Glutamatergic neuron (in vitro differentiated cells): ENCODE measurements around the gene UBAC1. TPM values are rescaled to one million over a fixed set of nuclear protein-coding genes. Genes with fewer than 3 reads are reported as not detected.

Experiments used
- DNase-seq: peaks from one replicate; pipeline ENCODE4 v3.0.0; 2022
- H3K27ac Mint-ChIP-seq: one replicate; pipeline ENCODE4 v1.8.0; 2020; ENCODE audit warnings: mild to moderate bottlenecking, mixed read lengths, inconsistent platforms; ENCODE audit not compliant: unreplicated experiment
- H3K27me3 Mint-ChIP-seq: one replicate; pipeline ENCODE4 v1.8.0; 2020; ENCODE audit warnings: mild to moderate bottlenecking, moderate library complexity, mixed read lengths, inconsistent platforms; ENCODE audit not compliant: unreplicated experiment
- H3K36me3 Mint-ChIP-seq: one replicate; pipeline ENCODE4 v1.8.0; 2020; ENCODE audit warnings: mild to moderate bottlenecking, mixed read lengths, inconsistent platforms; ENCODE audit not compliant: unreplicated experiment
- H3K4me1 Mint-ChIP-seq: one replicate; pipeline ENCODE4 v1.8.0; 2020; ENCODE audit warnings: mild to moderate bottlenecking, low read depth, mixed read lengths, inconsistent platforms; ENCODE audit not compliant: unreplicated experiment
- H3K4me3 Mint-ChIP-seq: one replicate; pipeline ENCODE4 v1.8.0; 2020; ENCODE audit warnings: mild to moderate bottlenecking, mixed read lengths, inconsistent platforms; ENCODE audit not compliant: unreplicated experiment
- H3K9me3 Mint-ChIP-seq: one replicate; pipeline ENCODE4 v1.8.0; 2020; ENCODE audit warnings: mild to moderate bottlenecking, moderate library complexity, mixed read lengths, inconsistent platforms; ENCODE audit not compliant: unreplicated experiment
- long read RNA-seq: library from polyadenylated mRNA; unstranded; transcript quantifications from one replicate; pipeline ENCODE4 v2.0.0, GENCODE V29; 2020; ENCODE audit not compliant: unreplicated experiment
- total RNA-seq: library from RNA; stranded (reverse); fragmentation: NEBNext Ultra II Directional; extraction: Animal tissue kit (Norgen Biotek cat#: 25700); gene quantifications from one replicate; pipeline ENCODE4 v1.2.1, GENCODE V29; 2021; ENCODE audit not compliant: unreplicated experiment
- TF ChIP-seq, protein P1 (sequence below): fragments of 200-600 bp; sonication (generic); IDR thresholded peaks from one replicate; pipeline ENCODE4 v1.5.0; 2021; ENCODE audit not compliant: partially characterized antibody, unreplicated experiment

Gene UBAC1, protein sequence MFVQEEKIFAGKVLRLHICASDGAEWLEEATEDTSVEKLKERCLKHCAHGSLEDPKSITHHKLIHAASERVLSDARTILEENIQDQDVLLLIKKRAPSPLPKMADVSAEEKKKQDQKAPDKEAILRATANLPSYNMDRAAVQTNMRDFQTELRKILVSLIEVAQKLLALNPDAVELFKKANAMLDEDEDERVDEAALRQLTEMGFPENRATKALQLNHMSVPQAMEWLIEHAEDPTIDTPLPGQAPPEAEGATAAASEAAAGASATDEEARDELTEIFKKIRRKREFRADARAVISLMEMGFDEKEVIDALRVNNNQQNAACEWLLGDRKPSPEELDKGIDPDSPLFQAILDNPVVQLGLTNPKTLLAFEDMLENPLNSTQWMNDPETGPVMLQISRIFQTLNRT
- total RNA-seq, result 48.4 TPM
- long read RNA-seq, partial matches to known transcripts, result 3 of 8 reads
- long read RNA-seq, other reads (novel, unspliced or antisense), result 1 of 8 reads

DNA sequence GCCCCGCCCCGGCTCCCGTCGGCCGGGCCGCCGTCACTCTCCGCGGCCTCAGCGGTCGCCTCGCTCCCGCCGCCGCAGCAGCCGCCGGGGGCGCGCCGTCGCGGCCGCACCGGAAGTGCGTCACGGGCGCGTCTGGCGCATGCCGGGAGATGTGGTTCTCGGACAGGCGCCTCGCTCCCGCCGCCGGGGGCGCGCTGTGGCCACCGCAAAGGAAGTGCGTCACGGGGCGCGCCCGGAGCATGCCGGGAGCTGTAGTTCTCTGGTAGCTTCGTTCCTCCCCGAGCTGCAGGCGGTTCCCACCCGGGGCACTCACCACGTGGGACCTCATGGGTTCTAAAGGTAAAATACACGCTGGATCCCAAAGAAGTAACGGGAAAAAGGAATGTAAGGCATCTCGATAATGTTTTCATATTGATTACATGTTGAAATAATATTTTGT lies at the start of gene UBAC1:
Gene UBAC1, minus strand, starts transcription at position 97 of the 439 bp plus-strand sequence. CDS start 211 bp downstream, outside the sequence.
- no peaks in the 10 kb centered on the region for H3K36me3 Mint-ChIP-seq
- TF ChIP-seq, protein P1, sequence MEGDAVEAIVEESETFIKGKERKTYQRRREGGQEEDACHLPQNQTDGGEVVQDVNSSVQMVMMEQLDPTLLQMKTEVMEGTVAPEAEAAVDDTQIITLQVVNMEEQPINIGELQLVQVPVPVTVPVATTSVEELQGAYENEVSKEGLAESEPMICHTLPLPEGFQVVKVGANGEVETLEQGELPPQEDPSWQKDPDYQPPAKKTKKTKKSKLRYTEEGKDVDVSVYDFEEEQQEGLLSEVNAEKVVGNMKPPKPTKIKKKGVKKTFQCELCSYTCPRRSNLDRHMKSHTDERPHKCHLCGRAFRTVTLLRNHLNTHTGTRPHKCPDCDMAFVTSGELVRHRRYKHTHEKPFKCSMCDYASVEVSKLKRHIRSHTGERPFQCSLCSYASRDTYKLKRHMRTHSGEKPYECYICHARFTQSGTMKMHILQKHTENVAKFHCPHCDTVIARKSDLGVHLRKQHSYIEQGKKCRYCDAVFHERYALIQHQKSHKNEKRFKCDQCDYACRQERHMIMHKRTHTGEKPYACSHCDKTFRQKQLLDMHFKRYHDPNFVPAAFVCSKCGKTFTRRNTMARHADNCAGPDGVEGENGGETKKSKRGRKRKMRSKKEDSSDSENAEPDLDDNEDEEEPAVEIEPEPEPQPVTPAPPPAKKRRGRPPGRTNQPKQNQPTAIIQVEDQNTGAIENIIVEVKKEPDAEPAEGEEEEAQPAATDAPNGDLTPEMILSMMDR, result peak; percentile 51
- peaks cover 9% of the 10 kb centered on the region for H3K27me3 Mint-ChIP-seq
- peak within 1 kb of the TSS; percentile 91 for H3K4me3 Mint-ChIP-seq
- DNase-seq, result peak; percentile 96
- no peak within 1 kb of the TSS for H3K27ac Mint-ChIP-seq
- H3K4me1 Mint-ChIP-seq, result peaks cover 17% of the 10 kb centered on the region
- peaks cover 1% of the 10 kb centered on the region for H3K9me3 Mint-ChIP-seq

DNA sequence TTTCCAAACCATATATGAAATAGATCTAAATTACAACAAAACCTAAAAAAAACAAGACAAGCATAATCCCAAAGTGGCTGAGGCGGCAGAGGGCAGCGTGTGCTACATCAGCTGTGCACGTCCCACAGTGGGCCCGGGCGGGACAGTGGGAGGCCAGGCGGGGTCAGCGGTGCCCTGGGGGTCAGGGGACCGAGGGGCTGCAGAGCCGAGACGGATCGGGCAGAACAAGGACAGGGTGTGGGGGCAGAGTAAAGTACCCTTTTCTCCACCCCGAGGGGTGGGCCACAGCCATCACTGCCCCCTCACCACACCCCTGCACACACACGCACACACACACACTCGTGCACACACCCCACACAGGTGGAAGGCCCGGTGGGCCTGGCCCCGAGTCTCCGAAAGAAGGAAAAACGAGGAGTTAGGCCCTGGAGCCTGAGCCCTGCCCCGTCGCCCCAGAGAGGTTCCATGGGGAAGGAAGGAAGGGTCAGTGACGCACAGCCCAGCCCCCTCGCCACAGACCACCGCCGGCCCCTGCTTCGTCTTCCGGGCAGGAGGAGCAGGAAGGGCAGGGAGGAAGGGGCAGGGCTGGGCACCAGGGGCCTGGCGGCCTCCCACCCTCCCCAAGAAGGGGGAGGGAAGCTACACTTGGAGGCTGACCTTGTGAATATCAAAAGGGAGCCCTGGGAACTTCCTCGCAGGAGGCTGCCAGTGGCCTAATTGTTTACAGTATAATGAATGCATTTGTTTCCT lies 49.6 kb upstream of the UBAC1 start:
- TF ChIP-seq, protein P1, result no peak
- peaks cover 8% of the 10 kb centered on the region for H3K9me3 Mint-ChIP-seq
- no peak overlapping the region for H3K4me3 Mint-ChIP-seq
- peak; percentile 22 for DNase-seq
- no peaks in the 10 kb centered on the region for H3K36me3 Mint-ChIP-seq
- H3K4me1 Mint-ChIP-seq, result peaks cover 20% of the 10 kb centered on the region
- H3K27me3 Mint-ChIP-seq, result peaks cover 5% of the 10 kb centered on the region
- no peak overlapping the region for H3K27ac Mint-ChIP-seq

DNA sequence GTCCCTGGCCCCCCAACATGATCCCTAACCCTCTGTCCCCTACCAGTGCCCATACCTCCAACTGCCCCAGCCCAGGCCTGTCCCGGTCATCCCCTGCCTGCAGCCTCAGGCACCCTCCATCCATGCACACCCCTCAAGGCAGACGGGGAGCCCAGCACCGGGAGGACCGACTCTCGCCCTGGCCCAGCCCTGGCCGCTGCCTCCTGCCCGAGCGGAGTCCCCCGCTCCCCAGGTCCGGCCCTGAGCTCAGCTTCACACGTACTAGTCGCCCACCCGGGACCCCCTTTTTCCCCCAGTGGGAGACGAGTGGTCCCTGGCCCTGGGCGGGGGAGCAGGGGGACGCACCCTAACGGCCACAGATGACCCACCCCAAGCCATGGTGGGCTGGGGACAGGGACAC lies 49.0 kb upstream of the UBAC1 start:
- Mint-ChIP-seq H3K4me3 (no peak overlapping the region), H3K27ac (no peak overlapping the region), H3K27me3 (peaks cover 5% of the 10 kb centered on the region), H3K9me3 (peaks cover 8% of the 10 kb centered on the region), H3K36me3 (no peaks in the 10 kb centered on the region), H3K4me1 (peaks cover 20% of the 10 kb centered on the region)
- peak; percentile 18 for DNase-seq
- TF ChIP-seq, protein P1, result no peak

DNA sequence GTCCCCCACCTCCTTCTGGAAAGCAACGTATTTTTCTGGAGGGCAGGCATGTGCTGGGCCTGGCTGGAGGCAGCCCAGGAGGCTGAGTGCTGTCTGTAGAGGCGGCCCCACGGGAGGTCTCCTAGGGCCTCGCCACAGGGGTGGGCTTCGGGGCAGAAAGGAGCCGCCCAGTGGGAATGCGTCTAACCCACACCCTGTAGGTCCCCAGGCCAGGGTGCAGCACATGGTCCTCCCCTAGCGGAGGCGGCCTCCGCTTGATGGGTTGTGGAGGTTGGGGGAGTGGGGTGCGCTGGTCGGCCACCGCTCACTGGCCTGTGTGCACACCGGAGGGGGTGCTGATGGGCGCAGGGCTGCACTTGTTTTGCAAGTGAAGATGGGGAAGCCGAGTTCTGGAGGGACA lies 48.3 kb upstream of the UBAC1 start:
- no peak overlapping the region for H3K4me3 Mint-ChIP-seq
- peaks cover 20% of the 10 kb centered on the region for H3K4me1 Mint-ChIP-seq

More for the DNA sequence above, 48.3 kb upstream of the UBAC1 start:
- H3K27ac Mint-ChIP-seq, result no peak overlapping the region
- DNase-seq, result peak; percentile 11
- H3K27me3 Mint-ChIP-seq, result peaks cover 4% of the 10 kb centered on the region
- H3K9me3 Mint-ChIP-seq, result peaks cover 8% of the 10 kb centered on the region
- TF ChIP-seq, protein P1, result no peak
- no peaks in the 10 kb centered on the region for H3K36me3 Mint-ChIP-seq
